A549 treated with CpdA at 1 μM for 4 hours (cell line): ENCODE data around the gene PRR23C. TPM values are rescaled to one million over a fixed set of nuclear protein-coding genes. Genes with fewer than 3 reads are reported as not detected.

Experiments
- total RNA-seq: library from RNA; stranded (reverse); fragments of 200-300 nt; extraction: Qiagen RNA extraction; gene quantifications from 5 replicates; pipeline ENCODE4 v1.2.3, GENCODE V29; 2022; ENCODE audit warnings: low read depth

Gene PRR23C
- total RNA-seq: not detected in 5 replicates

DNA sequence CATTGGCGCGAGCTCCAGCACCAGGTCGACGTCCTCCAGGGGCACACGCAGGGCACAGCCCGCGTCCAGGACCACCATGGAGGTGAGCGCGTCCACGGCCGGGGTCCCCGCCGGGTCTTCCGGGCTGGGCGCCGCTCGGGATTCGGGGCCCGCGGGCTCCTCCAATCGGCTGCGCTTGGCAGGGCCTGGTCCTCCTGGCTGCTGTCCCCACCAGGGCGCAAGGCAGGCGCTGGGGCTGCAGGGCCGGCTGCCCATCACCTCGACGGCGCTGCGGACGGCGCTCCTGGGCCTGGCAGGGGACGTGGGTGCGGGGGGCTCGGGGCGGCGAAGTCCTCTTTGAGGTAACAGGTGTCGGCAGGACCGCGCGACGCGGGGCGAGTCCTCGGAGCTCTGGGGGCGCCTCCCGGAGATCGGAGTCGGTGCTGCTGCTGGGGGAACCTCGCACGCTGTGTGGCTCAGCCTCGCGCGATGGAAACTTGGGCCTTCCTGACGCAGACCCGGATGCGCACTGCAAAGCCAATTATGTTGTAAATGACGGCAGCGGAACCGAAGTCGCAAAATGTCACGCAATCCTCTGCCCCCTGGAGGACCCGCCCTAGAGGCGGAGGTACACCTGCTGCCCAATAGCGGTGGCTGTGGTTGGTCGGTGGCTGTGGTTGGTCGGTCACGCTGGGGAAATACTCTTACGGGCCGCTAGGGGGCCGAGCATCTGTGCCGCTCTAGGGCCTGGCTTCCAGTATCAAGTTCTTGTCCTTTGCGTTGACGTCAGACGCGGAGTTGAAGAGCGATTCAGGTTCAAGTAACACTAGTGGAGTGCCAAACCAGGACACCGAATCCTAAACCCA, at the start of gene PRR23C:
Gene PRR23C (minus strand): TSS at position 527 of the 845 bp plus-strand sequence. CDS start 272 bp downstream, at position 255.

DNA sequence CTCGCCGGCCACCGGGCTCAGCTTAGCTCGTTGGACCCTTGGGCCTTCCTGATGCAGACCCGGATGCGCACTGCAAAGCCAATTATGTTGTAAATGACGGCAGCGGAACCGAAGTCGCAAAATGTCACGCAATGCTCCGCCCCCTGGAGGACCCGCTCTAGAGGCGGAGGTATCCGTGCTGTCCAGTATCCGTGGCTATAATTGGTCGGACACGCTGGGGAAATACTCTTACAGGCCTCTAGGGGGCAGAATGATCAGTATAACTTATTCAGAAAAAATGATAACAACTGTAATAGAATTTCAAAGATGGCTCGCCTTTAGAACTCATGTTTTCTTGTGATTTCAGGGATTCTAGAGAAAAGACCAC, 23.8 kb downstream of the PRR23C start, which contains the start of gene PRR23B:
Gene PRR23B (minus strand): TSS at position 59 of the 367 bp plus-strand sequence. CDS start 265 bp downstream, outside the sequence.

DNA sequence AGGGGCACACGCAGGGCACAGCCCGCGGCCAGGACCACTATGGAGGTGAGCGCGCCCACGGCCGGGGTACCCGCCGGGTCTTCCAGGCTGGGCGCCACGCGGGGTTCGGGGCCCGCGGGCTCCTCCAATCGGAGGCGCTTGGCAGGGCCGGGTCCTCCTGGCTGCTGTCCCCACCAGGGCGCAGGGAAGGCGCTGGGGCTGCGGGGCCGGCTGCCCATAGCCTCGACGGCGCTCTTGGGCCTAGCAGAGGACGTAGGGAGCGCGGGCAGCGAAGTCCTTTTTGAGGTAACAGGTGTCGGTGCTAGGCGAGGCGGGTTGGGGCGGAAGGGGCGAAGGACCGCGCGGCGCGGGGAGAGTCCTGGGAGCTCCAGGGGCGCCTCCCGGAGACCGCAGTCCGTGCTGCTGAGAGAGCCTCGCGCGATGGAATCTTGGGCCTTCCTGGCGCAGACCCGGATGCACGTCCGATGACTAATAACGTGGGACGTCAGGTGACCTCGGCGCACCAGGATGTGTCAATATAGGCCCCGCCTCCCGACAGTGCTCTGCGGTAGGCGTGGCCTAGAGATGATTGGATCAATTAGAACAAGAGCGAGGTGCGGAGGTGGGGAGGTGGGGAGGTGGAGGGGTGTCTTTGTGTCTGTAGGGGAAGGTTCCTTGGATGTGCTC, 38.5 kb downstream of the PRR23C start, which contains the start of gene PRR23A:
Gene PRR23A (minus strand): TSS at position 218 of the 666 bp plus-strand sequence. CDS start 0 bp downstream, at position 218.

Other genes starting within 250 kb of the PRR23C start
- 15.7 to 21.1 TPM (median 18.7 TPM) in 5 replicates for gene PIK3CB, start 210.0 kb downstream of the PRR23C start, total RNA-seq
- 3.3 to 4.9 TPM (median 4.5 TPM) in 5 replicates for gene FOXL2, start 97.8 kb downstream of the PRR23C start, total RNA-seq
- gene FOXL2NB, start 97.7 kb downstream of the PRR23C start, total RNA-seq: 0.80 to 1.6 TPM (median 1.2 TPM) in 5 replicates
- gene PRR23A, start 38.6 kb downstream of the PRR23C start, total RNA-seq: not detected in 5 replicates
- not detected in 5 replicates for gene PRR23B, start 24.0 kb downstream of the PRR23C start, total RNA-seq